ENCODE data around the gene TRABD.

DNA sequence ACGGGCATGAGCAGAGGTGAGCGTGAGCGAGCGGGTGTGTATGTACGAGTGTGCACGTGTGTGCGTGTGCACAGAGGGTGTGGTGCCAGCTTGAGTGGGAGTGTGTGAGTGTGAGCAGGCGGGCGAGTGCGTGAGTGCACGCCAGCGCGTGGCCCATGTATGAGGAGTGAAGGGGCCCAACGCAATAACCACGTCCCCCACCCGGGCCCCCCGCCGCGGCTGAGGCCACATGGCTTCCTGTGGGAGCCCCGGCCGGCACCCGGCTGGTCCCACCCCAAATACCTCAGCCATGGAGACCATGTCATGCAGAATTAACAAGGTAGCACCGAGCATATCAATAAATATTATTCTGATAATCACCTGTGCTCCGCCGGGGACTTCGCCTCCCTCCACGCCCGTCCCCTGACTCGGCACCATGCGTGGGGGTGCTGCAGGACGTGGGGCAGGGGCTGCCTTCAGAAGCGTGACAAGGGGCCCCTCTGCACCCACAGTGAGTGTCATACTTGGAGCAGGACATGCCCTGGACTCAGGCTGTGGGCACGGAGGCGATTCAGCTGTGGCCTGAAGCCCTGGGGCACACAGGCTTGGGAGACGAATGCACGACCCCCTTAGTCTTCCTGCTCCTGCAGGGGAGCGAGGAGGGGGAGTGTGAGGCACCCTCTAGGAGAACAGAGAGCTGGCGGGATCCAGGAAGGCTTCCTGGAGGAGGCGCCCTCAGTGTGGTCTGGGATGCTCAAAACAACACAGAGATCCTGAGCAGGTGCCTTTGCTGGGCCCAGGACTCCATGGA, 5.6 kb upstream of the TRABD start:
- TF ChIP-seq, protein P1, sequence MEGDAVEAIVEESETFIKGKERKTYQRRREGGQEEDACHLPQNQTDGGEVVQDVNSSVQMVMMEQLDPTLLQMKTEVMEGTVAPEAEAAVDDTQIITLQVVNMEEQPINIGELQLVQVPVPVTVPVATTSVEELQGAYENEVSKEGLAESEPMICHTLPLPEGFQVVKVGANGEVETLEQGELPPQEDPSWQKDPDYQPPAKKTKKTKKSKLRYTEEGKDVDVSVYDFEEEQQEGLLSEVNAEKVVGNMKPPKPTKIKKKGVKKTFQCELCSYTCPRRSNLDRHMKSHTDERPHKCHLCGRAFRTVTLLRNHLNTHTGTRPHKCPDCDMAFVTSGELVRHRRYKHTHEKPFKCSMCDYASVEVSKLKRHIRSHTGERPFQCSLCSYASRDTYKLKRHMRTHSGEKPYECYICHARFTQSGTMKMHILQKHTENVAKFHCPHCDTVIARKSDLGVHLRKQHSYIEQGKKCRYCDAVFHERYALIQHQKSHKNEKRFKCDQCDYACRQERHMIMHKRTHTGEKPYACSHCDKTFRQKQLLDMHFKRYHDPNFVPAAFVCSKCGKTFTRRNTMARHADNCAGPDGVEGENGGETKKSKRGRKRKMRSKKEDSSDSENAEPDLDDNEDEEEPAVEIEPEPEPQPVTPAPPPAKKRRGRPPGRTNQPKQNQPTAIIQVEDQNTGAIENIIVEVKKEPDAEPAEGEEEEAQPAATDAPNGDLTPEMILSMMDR (IDR thresholded peaks at IDR 0.05) = no peak
- no peak for TF ChIP-seq ZFX (IDR thresholded peaks at IDR 0.05; ENCODE audit: borderline replicate concordance)

Data from 22Rv1 (cell line).